GM23248 (cell line): ENCODE results near the gene TDRD7.

ENCODE experiments used
- EZH2 ChIP-seq: fragments of 200-600 bp; sonication (generic); IDR thresholded peaks from 2 replicates; pipeline ENCODE4 v1.6.1; 2018; ENCODE audit warnings: antibody characterized with exemption, mild to moderate bottlenecking; ENCODE audit not compliant: insufficient read depth, poor library complexity, severe bottlenecking
- EZH2phosphoT487 ChIP-seq: fragments of 200-600 bp; sonication (generic); IDR thresholded peaks from 2 replicates; pipeline ENCODE4 v1.6.1; 2018; ENCODE audit warnings: antibody characterized with exemption, moderate library complexity, mild to moderate bottlenecking, low read depth; ENCODE audit not compliant: insufficient read depth

- no peak for TF ChIP-seq EZH2
- TF ChIP-seq EZH2phosphoT487, result no peak
Measured at GRCh38 chr9:97397220-97397619, 14.7 kb upstream of the TDRD7 start.
